NK-92 treated with Interleukin-12 subunit alpha and Interleukin-12 subunit beta, amount 100 ng/mL, for 24 hours (cell line): ENCODE data around the gene SLC2A9.

Experiments used
- DNase-seq: peaks from one replicate; lab custom pipeline; 2025; lab: John Stamatoyannopoulos, UW

Gene SLC2A9

DNA sequence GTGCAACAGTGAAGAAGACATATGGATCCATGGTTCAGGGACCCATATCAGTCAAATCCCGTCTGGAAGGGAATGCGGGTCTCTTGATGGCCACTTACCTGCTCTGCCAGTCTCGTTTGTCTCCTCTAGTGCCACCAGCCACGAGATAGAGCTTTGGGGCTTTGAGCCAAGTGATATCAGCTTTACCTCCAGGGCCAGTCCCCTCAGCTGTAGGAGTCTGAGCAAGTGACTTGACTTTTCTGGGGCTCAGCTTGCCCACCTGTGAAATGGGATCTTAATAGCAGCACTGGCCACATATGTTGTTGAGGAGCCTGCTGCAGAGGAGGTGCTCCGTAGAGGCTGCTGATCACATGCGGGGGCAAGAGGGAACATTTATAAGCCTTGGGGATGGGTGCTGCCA, 1.2 kb downstream of the SLC2A9 start:
- DNase-seq, result no peak

GRCh38 chr4:10019521-10020051, 1.7 kb downstream of the SLC2A9 start:
- DNase-seq, result no peak

- peak; percentile 81 for DNase-seq
These were observed 2.4 kb downstream of the SLC2A9 start for GRCh38 chr4:10018818-10019461.

DNA sequence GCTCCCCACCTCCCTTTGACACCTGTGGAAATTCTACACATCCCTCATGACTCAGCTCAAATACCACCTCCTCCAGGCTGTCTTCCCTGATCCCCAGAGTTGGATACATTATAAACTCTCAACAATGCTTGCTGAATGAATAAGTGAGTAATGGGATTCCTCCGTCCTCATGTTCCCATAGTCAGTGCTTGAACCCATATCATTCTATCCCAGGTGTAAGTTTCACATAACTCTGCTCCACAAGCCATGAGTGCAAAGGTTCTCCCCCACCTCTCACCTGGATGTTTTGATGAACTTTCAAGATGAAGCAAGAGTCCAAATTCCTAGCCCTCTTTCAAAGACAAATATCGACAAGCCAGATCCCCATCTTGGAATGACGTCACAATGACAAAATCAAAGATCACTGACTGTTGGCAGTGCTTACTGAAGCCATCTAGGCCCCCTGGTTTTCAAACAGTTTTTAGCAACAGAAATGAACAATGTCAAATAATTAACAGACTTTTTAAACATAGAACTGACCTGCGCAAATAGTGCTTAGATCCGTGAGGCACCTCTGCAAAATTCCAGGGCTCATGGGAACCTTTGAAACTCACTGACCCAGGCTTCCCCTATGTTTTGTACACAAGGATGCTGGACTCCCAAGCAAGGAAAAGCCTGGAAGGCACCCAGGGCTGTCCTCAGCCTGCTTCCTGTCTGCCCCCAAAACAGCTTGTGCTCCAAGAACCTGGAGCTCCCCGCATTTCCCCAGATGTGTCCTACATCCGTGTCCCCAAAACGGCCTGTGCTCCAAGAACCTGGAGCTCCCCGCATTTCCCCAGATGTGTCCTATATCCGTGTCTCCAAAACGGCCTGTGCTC, 4.0 kb downstream of the SLC2A9 start:
- DNase-seq, result no peak

- DNase-seq, result no peak
These were observed 5.1 kb downstream of the SLC2A9 start for GRCh38 chr4:10016169-10016568.

- DNase-seq, result peak; percentile 31
These were observed 6.0 kb downstream of the SLC2A9 start for GRCh38 chr4:10015140-10015753.

DNA sequence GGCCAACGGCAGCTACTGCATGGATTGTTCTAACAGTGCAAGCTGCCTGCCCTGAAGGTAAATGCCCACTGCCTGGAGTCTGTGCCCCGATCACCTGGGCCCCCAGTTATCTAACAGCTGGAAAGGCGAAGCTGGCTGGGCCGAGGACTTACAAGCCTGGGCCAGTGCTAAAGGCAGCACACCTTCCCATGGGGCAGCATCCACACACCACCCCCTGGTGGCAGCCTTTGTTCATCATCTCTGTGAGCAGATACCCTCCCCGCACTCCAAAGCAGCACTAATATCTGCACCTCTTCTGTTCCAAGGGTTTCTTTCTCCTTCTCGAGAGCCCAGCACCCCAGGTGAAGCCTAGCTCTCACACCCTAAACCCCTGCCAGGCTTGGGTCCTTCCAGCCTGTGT, 7.6 kb downstream of the SLC2A9 start:
- peak; percentile 55 for DNase-seq

DNA sequence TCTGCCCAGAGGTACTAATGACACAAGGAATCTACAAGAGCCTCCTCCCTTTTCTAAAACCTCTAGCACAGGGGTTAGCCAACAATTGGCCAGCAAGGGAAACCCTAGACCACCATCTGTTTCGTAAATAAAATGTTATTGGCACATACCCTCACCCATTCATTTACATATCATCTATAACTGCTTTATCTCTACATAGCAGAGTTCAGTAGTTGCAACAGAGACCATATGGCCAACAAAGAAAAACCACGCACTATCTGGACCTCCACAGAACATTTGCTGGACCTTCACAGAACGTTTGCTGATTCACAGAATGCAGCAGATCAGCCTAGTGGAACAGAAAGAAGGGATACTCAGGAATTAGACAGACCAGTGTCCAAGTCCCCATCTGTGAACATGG, 9.4 kb downstream of the SLC2A9 start:
- no peak for DNase-seq

- no peak for DNase-seq
These were observed 10.0 kb downstream of the SLC2A9 start for GRCh38 chr4:10011277-10011676.

GRCh38 chr4:10009861-10010500, 11.3 kb downstream of the SLC2A9 start:
- no peak for DNase-seq

DNA sequence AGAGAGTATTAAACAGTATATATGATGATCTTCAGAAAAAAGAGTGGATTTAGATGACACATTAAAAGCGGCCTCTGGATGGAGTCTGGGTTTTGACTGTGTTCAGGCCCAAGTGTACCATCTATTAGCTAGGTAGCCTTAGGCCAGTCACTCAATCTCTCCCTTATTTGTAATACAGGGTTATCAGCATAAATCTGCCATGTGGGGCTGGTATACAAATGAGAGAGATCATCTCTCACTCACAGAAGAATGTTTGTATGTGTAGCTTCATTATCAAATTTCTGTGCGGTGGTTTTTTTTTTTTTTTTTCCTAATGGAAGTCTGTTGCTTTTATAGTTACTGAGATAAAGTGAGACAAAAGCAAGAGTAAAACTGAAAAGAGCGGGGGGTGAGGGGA, 12.7 kb downstream of the SLC2A9 start:
- no peak for DNase-seq

- no peak for DNase-seq
These were observed 13.3 kb downstream of the SLC2A9 start for GRCh38 chr4:10007793-10008608.

DNA sequence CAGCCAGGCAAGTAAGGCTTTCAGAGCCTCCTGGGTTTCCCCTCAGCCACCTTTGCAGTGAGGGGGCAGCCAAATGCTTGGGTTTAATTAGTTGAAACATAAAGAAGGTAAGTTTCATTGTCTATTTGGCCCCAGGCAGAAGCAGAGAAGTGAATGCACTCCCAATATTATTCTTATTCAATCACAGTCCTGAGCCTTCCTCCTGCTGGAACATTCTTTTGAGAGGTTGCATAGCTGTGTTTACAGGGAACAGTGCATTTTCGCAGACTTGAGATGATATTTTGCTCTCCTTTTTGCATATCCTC, 13.9 kb downstream of the SLC2A9 start:
- DNase-seq, result peak; percentile 21

DNA sequence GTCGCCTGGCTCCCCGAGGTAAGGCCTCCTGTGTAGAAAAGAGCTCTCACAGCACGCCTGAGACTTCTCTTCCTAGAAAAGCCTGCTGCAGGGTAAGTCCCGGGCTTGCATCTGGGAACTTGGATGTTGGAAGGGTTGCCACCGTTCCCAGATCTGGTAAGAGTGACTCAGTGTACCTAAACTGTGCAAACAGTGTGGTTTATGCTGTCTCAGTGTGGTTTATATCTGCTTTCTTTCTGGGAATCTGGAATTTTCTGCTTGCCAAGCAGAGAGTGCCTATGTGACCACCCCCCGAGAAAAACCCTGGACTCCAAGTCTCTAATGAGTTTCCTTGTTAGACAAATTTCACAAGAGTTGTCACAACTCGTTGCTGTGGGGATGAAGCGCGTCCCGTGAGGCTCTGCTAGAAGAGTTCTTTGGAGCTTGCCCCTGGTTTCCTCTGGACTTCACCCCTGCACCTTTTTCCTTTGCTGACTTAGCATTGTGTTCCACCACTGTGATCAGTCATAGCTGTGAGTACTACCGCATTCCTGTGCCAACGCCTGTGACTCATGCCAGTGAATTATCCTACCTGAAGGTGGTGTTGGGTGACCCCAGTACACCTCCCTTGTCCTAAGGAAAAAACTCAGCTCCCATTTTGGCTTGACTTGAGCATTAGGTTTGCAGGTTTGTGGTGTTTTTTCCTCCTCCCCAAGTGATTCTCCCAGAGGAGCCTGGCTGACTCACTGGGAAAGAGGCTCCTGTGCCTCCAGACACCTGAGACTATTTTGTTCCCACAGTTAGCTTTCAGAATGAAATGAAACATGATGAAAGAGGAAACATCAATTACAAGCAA, 14.5 kb downstream of the SLC2A9 start:
- peak; percentile 28 for DNase-seq

DNA sequence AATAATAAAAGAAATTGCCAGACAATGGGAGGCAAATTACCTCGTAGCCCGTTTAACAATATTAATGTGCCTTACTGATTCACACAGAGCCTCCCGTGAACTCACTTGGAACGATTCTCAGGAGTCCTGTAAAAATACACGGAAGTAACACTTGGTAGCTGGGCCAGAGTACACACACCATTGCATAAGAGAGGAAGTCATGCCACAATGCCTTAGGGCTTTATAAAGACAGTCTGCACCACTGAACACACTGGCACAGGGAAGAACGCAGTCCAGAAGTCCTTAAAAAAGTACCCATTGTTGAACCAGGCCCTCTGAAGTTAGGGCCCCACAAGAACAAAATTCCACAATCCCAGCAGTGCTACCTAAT, 15.1 kb downstream of the SLC2A9 start:
- no peak for DNase-seq

- DNase-seq, result no peak
These were observed 15.7 kb downstream of the SLC2A9 start for GRCh38 chr4:10005632-10006031.

DNA sequence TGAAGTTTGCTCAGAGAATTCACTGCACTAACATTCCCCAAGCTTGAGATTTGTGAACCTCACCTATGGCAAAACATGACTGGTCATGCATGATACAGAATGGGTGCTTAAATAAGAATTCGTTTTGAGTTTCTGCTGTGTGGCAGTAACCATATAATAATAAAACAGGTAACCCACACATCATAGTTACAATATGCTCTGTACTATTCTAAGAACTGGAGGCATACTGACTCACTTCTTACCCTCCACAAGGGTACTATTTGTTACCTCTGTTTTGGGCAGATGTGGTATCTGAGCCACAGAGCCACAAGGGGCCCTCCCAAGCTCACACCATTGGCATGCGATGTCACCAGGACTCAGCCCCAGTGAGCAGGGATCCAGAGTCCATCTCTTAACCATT, 17.6 kb downstream of the SLC2A9 start:
- DNase-seq, result peak; percentile 51

DNA sequence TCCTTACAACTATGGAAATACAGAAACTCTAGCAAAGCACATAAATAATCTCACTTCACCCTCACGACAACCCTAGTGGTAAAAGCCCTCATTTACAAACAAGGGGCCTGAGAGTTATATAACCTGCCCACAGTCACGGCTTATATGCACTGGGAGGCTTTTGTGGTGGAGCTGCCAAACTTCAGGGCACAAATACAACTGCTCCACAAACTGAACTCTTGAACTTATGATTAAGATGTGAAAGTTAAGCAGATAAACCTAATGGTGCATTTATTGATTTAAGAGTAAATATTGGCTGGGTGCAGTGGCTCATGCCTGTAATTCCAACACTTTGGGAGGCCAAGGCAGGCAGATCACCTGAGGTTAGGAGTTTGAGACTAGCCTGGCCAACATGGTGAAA, 19.0 kb downstream of the SLC2A9 start:
- DNase-seq, result peak; percentile 32

GRCh38 chr4:10001757-10002156, 19.5 kb downstream of the SLC2A9 start:
- no peak for DNase-seq

- DNase-seq, result no peak
These were observed 21.2 kb downstream of the SLC2A9 start for GRCh38 chr4:9999956-10000561.
